ENCODE results near the gene RPN1.

RPN1 gene

DNA sequence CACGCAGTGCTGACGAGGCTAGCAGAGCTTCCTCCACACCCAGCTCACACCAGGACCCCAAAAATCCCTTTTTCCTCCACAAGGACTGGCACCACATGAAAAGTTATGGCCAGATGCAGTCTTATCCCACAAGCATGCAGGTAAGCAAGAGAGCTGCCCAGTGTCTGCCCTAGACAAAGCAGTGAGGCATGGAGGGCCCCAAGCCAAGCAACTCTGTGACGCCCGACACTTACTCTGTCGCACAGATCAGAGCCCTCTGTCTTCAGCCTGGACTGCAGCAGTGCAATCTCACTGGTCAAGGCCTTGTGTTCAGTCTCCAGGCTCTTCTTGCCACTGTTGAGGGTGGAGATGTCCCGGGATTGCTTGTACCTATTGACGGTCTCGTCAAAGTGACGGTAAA lies 28.7 kb downstream of the RPN1 start:
- Histone ChIP-seq H3K27ac (ENCODE audit: low read depth, low read length) (no peak overlapping the region), H3K27me3 (ENCODE audit: control insufficient read depth in 1 of 2, insufficient read depth in 2 of 2, low read length in 2 of 2) (no peaks in the 10 kb centered on the region), H3K9ac (ENCODE audit: low read depth in 1 of 2, low read length in 2 of 2) (no peak overlapping the region), H3K36me3 (ENCODE audit: control insufficient read depth in 1 of 2, insufficient read depth in 2 of 2, low read length in 2 of 2) (peaks cover 58 to 80% of the 10 kb centered on the region in 2 donors), H3K4me3 (ENCODE audit: low read depth in 1 of 2, low read length in 2 of 2) (no peak overlapping the region), H3K9me3 (ENCODE audit: control insufficient read depth in 1 of 2, low read length in 2 of 2) (no peaks in the 10 kb centered on the region), H3K4me1 (ENCODE audit: control insufficient read depth in 1 of 2, insufficient read depth in 2 of 2, low read length in 2 of 2) (peaks cover 14 to 23% of the 10 kb centered on the region in 2 donors)

DNA sequence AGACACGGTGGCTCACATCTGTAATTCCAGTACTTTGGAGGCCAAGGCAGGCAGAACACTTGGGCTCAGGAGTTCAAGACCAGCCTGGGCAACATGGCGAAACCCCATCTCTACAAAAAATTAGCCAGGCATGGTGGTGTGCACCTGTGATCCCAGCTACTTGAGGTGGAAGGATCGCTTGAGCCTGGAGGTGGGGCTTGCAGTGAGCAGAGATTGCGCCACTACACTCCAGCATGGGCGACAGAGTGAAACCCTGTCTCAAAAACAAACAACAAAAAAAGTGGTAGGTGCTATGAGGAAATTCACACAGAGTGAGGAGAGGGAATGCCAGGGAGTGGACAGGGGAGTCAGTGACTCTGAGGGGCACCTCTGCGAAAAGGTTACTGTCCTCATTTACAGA lies 29.4 kb downstream of the RPN1 start:
- Histone ChIP-seq H3K4me1 (ENCODE audit: control insufficient read depth in 1 of 2, insufficient read depth in 2 of 2, low read length in 2 of 2) (peaks cover 15 to 23% of the 10 kb centered on the region in 2 donors), H3K4me3 (ENCODE audit: low read depth in 1 of 2, low read length in 2 of 2) (no peak overlapping the region), H3K36me3 (ENCODE audit: control insufficient read depth in 1 of 2, insufficient read depth in 2 of 2, low read length in 2 of 2) (peaks cover 51 to 73% of the 10 kb centered on the region in 2 donors), H3K27me3 (ENCODE audit: control insufficient read depth in 1 of 2, insufficient read depth in 2 of 2, low read length in 2 of 2) (no peaks in the 10 kb centered on the region), H3K9ac (ENCODE audit: low read depth in 1 of 2, low read length in 2 of 2) (no peak overlapping the region), H3K9me3 (ENCODE audit: control insufficient read depth in 1 of 2, low read length in 2 of 2) (no peaks in the 10 kb centered on the region), H3K27ac (ENCODE audit: low read depth, low read length) (no peak overlapping the region)

DNA sequence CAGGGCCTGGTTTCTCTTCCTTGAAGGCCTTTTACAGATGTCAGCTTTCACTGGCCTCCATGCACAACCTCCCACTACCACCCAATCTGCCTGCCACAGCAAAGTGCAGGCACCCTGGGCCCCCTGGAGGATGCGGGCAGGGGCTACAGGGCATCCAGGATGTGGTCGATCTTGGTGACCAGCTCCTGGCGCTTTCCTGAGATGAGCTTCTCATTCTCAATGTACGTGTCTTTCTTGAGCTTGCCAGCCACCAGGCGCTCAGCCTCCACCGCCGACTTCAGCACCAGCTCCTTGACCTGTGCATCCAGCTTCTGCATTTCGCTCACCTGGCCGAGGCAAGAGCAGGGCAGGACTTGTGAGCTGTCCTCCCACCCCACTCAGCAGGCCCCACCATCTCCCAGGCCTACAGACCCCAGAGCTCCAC lies 30.3 kb downstream of the RPN1 start:
- Histone ChIP-seq H3K27me3 (ENCODE audit: control insufficient read depth in 1 of 2, insufficient read depth in 2 of 2, low read length in 2 of 2) (no peaks in the 10 kb centered on the region), H3K4me3 (ENCODE audit: low read depth in 1 of 2, low read length in 2 of 2) (no peak overlapping the region), H3K9me3 (ENCODE audit: control insufficient read depth in 1 of 2, low read length in 2 of 2) (no peaks in the 10 kb centered on the region), H3K4me1 (ENCODE audit: control insufficient read depth in 1 of 2, insufficient read depth in 2 of 2, low read length in 2 of 2) (peaks cover 15 to 23% of the 10 kb centered on the region in 2 donors), H3K27ac (ENCODE audit: low read depth, low read length) (no peak overlapping the region), H3K9ac (ENCODE audit: low read depth in 1 of 2, low read length in 2 of 2) (no peak overlapping the region), H3K36me3 (ENCODE audit: control insufficient read depth in 1 of 2, insufficient read depth in 2 of 2, low read length in 2 of 2) (peaks cover 42 to 64% of the 10 kb centered on the region in 2 donors)

DNA sequence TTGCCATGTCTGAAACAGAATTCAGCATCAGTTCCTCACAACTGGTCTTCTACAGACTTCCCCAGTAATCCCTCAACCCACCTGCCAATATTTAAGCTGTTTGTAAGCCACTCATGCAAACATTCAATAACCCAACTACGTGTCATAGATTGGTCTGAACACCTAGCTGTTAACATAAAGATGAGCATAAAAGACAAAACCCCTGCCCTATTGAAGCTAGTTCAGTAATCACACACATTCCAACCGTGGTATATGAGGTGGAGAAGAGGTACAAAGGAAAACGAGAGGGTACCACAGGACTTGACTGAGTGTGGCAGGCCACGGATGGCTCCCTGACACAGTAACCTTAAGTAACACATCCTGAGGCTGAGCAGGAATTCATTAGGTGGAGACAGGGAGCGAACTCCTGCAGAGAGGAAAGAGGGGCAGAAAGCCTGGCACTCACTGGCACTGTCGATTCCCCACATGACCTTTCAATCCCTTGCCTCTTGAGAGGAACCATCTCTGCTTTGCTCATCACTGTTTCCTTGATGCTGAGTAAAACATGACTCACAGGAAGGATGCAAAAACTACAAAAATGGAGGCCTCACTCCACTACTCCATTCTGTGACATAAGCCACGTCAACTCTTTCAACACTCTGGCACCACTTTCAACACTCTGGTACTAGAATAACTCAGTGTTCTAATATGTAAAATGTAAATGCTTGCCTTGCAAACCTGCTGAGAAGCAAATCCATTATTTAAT lies 31.3 kb downstream of the RPN1 start:
- no peak overlapping the region for H3K27ac ChIP-seq (ENCODE audit: low read depth, low read length)
- H3K9ac ChIP-seq (ENCODE audit: low read depth in 1 of 2, low read length in 2 of 2): no peak overlapping the region
- H3K4me1 ChIP-seq (ENCODE audit: control insufficient read depth in 1 of 2, insufficient read depth in 2 of 2, low read length in 2 of 2): peaks cover 15 to 23% of the 10 kb centered on the region in 2 donors
- peaks cover 34 to 54% of the 10 kb centered on the region in 2 donors for H3K36me3 ChIP-seq (ENCODE audit: control insufficient read depth in 1 of 2, insufficient read depth in 2 of 2, low read length in 2 of 2)
- H3K9me3 ChIP-seq (ENCODE audit: control insufficient read depth in 1 of 2, low read length in 2 of 2): no peaks in the 10 kb centered on the region
- no peaks in the 10 kb centered on the region for H3K27me3 ChIP-seq (ENCODE audit: control insufficient read depth in 1 of 2, insufficient read depth in 2 of 2, low read length in 2 of 2)
- no peak overlapping the region for H3K4me3 ChIP-seq (ENCODE audit: low read depth in 1 of 2, low read length in 2 of 2)

DNA sequence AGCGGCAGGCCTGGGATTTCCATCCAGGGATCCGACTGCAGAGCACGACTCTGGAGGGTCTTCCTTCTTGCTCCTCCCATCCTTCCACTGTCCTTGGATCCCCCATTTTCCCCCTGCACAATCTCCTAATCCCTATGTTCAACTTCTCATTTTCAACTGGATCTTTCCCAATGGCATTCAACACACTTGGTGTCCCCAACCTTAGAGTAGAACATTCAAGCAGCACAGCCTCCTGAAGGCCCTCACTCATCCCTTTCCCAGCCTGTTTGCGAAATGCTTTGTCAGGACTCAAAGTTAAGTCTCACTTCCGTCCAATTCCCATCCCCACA lies 32.3 kb downstream of the RPN1 start:
- Histone ChIP-seq H3K4me1 (ENCODE audit: control insufficient read depth in 1 of 2, insufficient read depth in 2 of 2, low read length in 2 of 2) (peaks cover 15 to 23% of the 10 kb centered on the region in 2 donors), H3K27me3 (ENCODE audit: control insufficient read depth in 1 of 2, insufficient read depth in 2 of 2, low read length in 2 of 2) (no peaks in the 10 kb centered on the region), H3K27ac (ENCODE audit: low read depth, low read length) (no peak overlapping the region), H3K36me3 (ENCODE audit: control insufficient read depth in 1 of 2, insufficient read depth in 2 of 2, low read length in 2 of 2) (peaks cover 28 to 46% of the 10 kb centered on the region in 2 donors), H3K9ac (ENCODE audit: low read depth in 1 of 2, low read length in 2 of 2) (peak overlapping the region; percentile 91 to 92), H3K4me3 (ENCODE audit: low read depth in 1 of 2, low read length in 2 of 2) (peak overlapping the region; percentile 92 to 96), H3K9me3 (ENCODE audit: control insufficient read depth in 1 of 2, low read length in 2 of 2) (no peaks in the 10 kb centered on the region)

DNA sequence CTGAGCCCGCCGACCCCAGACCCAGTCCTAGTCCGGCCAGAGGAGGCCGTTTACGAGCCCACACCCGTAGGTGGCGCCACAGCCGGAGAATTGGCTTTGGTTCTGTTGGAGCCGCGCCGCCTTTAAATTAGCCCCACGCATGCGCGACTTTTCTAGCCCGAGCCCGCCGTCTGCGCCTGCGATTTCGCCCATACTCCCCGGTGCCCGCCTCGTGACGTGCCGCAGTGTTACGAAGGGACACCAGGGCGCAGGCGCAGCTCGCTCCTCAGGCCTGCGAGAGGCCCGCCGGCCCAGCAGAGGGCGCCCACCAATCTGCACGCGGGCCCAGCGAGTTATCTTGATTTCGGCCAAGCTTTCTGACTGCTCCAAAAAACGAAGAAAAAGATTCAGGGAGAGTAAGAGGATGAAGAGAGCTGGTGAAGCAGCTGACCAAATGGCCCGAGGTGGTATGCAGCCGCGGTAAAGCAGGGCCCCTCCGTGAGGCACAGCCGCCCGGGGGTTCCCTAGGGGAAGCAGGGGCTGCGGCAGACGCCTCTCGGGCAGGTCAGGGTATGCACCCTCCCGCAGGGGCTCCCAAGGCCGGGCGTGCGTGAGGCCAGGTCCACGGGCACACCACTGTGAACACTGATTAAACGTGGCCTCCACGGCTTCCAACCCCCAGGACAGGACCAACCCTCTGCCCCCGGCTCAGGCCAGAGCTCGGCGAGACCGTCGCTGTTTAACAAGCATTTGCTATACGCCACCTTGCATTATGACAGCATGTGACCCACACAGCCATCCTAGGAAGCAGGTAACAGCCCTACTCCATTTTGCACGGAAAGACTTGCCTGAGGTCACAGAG lies 32.8 kb downstream of the RPN1 start:
- Histone ChIP-seq H3K36me3 (ENCODE audit: control insufficient read depth in 1 of 2, insufficient read depth in 2 of 2, low read length in 2 of 2) (peaks cover 27 to 41% of the 10 kb centered on the region in 2 donors), H3K27me3 (ENCODE audit: control insufficient read depth in 1 of 2, insufficient read depth in 2 of 2, low read length in 2 of 2) (no peaks in the 10 kb centered on the region), H3K9me3 (ENCODE audit: control insufficient read depth in 1 of 2, low read length in 2 of 2) (no peaks in the 10 kb centered on the region), H3K27ac (ENCODE audit: low read depth, low read length) (peak overlapping the region; percentile 72), H3K9ac (ENCODE audit: low read depth in 1 of 2, low read length in 2 of 2) (peak overlapping the region; percentile 92 to 94), H3K4me3 (ENCODE audit: low read depth in 1 of 2, low read length in 2 of 2) (peak overlapping the region; percentile 92 to 96), H3K4me1 (ENCODE audit: control insufficient read depth in 1 of 2, insufficient read depth in 2 of 2, low read length in 2 of 2) (peaks cover 15 to 23% of the 10 kb centered on the region in 2 donors)

DNA sequence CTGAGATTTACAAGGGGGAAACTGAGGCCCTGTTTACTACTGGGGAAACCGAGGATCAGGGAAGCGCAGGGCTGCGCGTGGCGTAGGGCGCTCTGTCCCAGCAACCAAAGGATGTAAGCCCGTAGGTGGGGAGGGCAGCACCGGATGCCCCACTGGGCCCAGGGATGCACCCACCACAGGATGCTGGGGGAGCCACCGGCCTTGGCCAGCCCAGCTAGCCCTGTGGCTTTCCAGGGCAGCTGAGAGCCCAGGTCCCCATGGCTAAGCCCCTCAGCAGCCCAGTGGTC lies 33.4 kb downstream of the RPN1 start:
- H3K27ac ChIP-seq (ENCODE audit: low read depth, low read length): peak overlapping the region; percentile 26
- H3K9ac ChIP-seq (ENCODE audit: low read depth in 1 of 2, low read length in 2 of 2): peak overlapping the region; percentile 79 to 94
- H3K4me3 ChIP-seq (ENCODE audit: low read depth in 1 of 2, low read length in 2 of 2): peak overlapping the region; percentile 92 to 96
- H3K9me3 ChIP-seq (ENCODE audit: control insufficient read depth in 1 of 2, low read length in 2 of 2): no peaks in the 10 kb centered on the region
- H3K27me3 ChIP-seq (ENCODE audit: control insufficient read depth in 1 of 2, insufficient read depth in 2 of 2, low read length in 2 of 2): no peaks in the 10 kb centered on the region
- H3K4me1 ChIP-seq (ENCODE audit: control insufficient read depth in 1 of 2, insufficient read depth in 2 of 2, low read length in 2 of 2): peaks cover 15 to 23% of the 10 kb centered on the region in 2 donors
- H3K36me3 ChIP-seq (ENCODE audit: control insufficient read depth in 1 of 2, insufficient read depth in 2 of 2, low read length in 2 of 2): peaks cover 26 to 37% of the 10 kb centered on the region in 2 donors

DNA sequence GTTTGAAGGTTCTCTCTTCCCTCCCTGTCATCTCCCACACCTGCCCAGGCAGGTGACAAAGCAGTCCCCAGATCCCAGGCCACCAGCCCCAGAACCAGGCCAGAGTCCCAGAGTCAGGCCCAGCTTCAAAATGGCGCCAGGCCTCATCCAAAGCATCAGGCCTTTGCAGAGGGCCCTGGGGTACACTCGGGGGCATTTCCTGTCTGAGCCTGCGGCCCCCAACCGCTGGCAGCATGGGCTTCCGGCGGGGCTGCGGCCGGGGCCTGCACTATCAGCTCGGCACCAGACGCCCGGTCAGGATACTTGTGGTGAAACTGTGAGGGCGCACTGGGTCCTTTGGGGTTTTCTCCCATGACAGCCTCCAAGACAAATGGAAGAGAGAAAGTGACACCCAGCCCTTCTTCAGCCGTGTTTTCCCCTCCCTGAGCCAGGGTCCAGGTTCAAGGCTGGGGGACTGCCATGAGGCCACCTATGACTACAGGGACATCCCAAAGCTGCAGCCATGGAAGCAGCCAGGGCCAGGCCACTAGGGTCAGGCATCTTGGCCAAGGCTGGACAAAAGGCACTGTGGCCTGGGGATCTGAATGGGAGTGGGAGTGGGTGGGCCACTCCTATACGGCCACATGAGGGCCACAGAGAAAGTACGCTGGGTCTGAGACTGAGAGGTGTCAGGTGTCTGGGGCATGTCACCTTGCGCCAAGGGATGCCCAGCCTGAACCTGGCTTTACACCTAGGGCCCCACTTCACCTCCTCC lies 33.9 kb downstream of the RPN1 start:
- Histone ChIP-seq H3K9ac (ENCODE audit: low read depth in 1 of 2, low read length in 2 of 2) (peak overlapping the region; percentile 79 to 94), H3K4me3 (ENCODE audit: low read depth in 1 of 2, low read length in 2 of 2) (peak overlapping the region; percentile 92 to 96), H3K4me1 (ENCODE audit: control insufficient read depth in 1 of 2, insufficient read depth in 2 of 2, low read length in 2 of 2) (peaks cover 15 to 23% of the 10 kb centered on the region in 2 donors), H3K27ac (ENCODE audit: low read depth, low read length) (peak overlapping the region; percentile 26), H3K36me3 (ENCODE audit: control insufficient read depth in 1 of 2, insufficient read depth in 2 of 2, low read length in 2 of 2) (peaks cover 21 to 32% of the 10 kb centered on the region in 2 donors), H3K9me3 (ENCODE audit: control insufficient read depth in 1 of 2, low read length in 2 of 2) (no peaks in the 10 kb centered on the region), H3K27me3 (ENCODE audit: control insufficient read depth in 1 of 2, insufficient read depth in 2 of 2, low read length in 2 of 2) (no peaks in the 10 kb centered on the region)

DNA sequence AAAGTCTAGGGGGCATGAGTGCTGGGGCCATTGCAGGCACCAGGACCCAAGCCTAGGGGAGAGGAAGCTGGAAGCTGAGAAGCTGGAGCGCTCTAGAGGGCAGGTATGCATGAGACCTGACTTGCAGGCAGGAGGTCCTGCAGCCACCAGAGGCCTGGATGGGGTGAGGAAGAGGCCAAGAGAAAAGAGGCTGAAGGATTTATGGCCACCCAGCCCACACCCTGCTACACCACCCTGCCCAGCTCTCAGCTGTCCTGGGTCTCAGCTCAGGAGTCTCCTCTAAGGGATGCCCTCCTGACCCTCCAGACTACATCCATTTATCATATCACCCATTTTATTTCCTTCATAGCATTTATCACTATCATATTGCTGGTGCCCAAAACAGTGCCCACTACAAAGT lies 36.5 kb downstream of the RPN1 start:
- H3K27ac ChIP-seq (ENCODE audit: low read depth, low read length): no peak overlapping the region
- no peaks in the 10 kb centered on the region for H3K27me3 ChIP-seq (ENCODE audit: control insufficient read depth in 1 of 2, insufficient read depth in 2 of 2, low read length in 2 of 2)
- H3K4me1 ChIP-seq (ENCODE audit: control insufficient read depth in 1 of 2, insufficient read depth in 2 of 2, low read length in 2 of 2): peaks cover 12 to 19% of the 10 kb centered on the region in 2 donors
- H3K9me3 ChIP-seq (ENCODE audit: control insufficient read depth in 1 of 2, low read length in 2 of 2): no peaks in the 10 kb centered on the region
- no peak overlapping the region for H3K9ac ChIP-seq (ENCODE audit: low read depth in 1 of 2, low read length in 2 of 2)
- no peak overlapping the region for H3K4me3 ChIP-seq (ENCODE audit: low read depth in 1 of 2, low read length in 2 of 2)
- H3K36me3 ChIP-seq (ENCODE audit: control insufficient read depth in 1 of 2, insufficient read depth in 2 of 2, low read length in 2 of 2): peaks cover under 1 to 6% of the 10 kb centered on the region in 2 donors

Measured in duodenal mucosa (tissue), 2 donors.